Neural progenitor cell (in vitro differentiated cells): Measurements from ENCODE around the gene RIPK3.

Source experiments
- EZH2 ChIP-seq: fragments of 200-600 bp; sonication (generic); IDR thresholded peaks from 2 replicates; pipeline ENCODE4 v1.6.1; 2017; ENCODE audit warnings: antibody characterized with exemption, mild to moderate bottlenecking, moderate library complexity
- EZH2phosphoT487 ChIP-seq: fragments of 200-600 bp; sonication (generic); IDR thresholded peaks from 2 replicates; pipeline ENCODE4 v1.6.1; 2017; ENCODE audit warnings: antibody characterized with exemption
- TF ChIP-seq, protein P1 (sequence below): fragments of 200-600 bp; sonication (generic); IDR thresholded peaks from 2 replicates; pipeline ENCODE4 v1.5.1; 2017; ENCODE audit warnings: antibody characterized with exemption, mild to moderate bottlenecking

DNA sequence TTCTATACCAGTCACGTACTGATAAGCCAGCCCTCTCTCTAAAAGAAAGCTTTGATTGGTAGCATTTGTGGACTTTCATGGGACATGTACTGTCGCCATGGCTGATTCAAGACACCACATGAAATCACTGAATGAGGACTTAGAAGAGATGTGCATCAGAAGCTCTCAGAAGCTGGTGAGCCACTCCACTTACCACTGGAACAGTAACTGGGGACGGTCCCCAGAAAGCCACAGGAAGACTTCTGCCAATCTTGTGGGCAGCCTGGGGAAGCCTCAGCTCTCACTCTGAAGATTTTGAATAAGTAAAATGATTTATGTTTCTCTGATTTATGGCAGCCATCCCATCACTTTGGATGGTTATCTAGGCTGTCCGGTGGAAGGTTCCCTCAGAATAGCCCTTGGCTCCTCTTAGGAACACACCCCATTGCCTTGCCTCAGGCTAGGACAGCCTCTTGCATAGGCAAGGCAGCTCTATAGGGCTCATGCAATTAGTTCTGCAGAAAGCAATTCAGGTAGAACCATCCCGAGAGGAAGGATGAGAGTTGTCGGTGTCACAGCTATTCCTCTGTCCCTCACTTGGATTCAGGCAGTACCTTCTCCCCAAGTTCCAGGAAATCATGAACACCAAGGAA, 50.0 kb downstream of the RIPK3 start:
- TF ChIP-seq, protein P1, sequence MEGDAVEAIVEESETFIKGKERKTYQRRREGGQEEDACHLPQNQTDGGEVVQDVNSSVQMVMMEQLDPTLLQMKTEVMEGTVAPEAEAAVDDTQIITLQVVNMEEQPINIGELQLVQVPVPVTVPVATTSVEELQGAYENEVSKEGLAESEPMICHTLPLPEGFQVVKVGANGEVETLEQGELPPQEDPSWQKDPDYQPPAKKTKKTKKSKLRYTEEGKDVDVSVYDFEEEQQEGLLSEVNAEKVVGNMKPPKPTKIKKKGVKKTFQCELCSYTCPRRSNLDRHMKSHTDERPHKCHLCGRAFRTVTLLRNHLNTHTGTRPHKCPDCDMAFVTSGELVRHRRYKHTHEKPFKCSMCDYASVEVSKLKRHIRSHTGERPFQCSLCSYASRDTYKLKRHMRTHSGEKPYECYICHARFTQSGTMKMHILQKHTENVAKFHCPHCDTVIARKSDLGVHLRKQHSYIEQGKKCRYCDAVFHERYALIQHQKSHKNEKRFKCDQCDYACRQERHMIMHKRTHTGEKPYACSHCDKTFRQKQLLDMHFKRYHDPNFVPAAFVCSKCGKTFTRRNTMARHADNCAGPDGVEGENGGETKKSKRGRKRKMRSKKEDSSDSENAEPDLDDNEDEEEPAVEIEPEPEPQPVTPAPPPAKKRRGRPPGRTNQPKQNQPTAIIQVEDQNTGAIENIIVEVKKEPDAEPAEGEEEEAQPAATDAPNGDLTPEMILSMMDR, result no peak
- no peak for TF ChIP-seq EZH2phosphoT487
- TF ChIP-seq EZH2, result no peak
